ENCODE measurements around the gene OSMR.

OSMR gene

GRCh38 chr5:38871790-38872551, 26.2 kb downstream of the OSMR start:
- DNase-seq, result no peak

GRCh38 chr5:38872826-38873225, 27.0 kb downstream of the OSMR start:
- no peak for DNase-seq

- DNase-seq, result no peak
These were observed 29.2 kb downstream of the OSMR start for GRCh38 chr5:38874948-38875456.

GRCh38 chr5:38878391-38879077, 32.7 kb downstream of the OSMR start:
- DNase-seq, result no peak

- DNase-seq, result no peak
These were observed 33.3 kb downstream of the OSMR start for GRCh38 chr5:38879078-38879460.

GRCh38 chr5:38883842-38884241, 38.0 kb downstream of the OSMR start:
- no peak for DNase-seq

DNA sequence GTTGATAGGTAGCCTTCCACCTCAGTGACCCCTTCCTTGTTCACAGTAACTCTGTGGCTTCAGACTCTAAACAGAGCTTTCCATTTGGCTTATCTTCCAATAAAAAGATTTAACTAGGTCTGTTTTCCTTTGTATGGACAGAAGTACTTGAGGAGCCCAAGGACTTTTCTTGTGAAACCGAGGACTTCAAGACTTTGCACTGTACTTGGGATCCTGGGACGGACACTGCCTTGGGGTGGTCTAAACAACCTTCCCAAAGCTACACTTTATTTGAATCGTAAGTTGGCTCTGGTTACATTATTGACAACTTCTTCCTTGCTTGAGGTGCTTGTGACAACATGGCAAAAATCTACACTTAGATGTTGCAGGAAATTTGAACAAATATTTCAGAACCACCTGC, 39.4 kb downstream of the OSMR start:
- DNase-seq, result no peak

GRCh38 chr5:38888041-38888440, 42.2 kb downstream of the OSMR start:
- no peak for DNase-seq

GRCh38 chr5:38889424-38889823, 43.6 kb downstream of the OSMR start:
- DNase-seq, result no peak

GRCh38 chr5:38891563-38891962, 45.8 kb downstream of the OSMR start:
- DNase-seq, result no peak

DNA sequence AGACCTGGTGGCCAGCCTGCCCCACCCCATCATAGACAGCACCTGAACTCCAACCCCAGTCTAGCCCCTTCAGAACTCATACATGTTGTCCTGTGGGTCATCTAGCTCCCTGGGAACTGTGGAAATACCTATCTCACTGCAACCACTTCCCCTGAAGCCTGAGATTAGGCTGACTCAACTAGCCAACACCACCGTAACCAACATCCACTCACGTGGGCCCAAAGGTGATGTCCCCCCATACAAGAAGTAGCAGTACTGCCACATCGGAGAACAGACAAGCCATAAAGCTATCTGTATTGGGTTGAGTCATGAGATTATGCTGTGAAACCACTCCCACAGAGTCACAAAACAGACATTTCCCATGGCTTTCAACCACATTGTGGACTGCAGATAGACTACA, 46.6 kb downstream of the OSMR start:
- DNase-seq, result no peak

GRCh38 chr5:38896760-38897159, 50.9 kb downstream of the OSMR start:
- no peak for DNase-seq

DNA sequence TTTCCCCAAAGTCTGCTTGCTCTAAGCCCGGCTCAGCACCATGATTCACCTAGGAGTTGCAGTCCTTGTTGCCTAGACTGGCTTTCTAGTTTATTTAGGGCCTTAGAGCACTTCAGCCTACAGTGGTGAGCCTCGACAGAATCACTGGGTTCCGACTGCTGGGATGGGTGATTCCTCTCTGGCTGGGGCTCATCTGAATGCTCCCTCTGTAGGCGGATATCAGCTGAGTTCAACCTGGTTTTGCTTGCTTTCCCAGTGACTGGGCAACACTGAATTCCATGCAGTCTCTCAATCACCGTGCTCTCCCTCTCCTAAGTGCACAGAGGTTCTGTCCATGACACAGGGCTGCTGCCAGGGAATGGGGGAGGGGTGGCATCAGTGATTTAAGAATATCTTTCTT, 54.1 kb downstream of the OSMR start:
- no peak for DNase-seq

DNA sequence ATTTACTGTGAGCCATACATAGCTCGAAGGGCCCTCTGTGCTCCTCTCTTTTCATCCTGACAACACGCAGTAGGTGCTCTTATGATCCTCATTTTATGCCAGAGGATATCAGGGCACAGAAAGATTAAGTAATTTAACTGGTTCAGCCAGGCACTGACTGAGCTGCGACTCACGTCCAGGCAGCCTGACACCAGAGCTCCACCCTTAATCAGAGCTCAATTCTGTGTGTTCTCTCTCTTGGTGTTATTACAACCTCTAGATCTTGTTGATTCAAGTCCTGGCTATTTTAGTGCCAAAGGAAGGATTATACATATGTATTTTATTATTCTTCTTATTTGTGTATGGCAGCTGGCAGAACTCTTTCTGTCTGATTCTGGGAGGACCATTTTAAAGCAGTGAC, 59.7 kb downstream of the OSMR start:
- DNase-seq, result no peak

DNA sequence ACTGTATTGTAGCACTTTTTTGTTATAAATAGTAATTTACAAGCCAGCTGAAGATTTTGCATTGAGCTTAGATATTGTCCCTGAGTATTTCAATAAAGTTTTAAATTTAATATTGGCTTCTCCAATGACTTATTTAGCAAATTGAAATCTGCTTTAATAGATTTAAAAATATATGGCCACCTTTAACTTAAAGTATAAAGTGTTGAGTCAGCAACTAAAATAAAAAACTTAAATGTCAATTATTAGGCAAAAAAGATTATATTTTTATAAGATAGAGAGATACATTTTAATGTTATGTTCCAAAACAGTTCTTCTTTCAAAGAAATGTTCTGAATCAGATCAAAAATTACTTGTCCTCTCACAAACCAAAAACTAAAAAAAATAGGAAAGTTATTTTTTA, 60.7 kb downstream of the OSMR start:
- no peak for DNase-seq

- DNase-seq, result no peak
These were observed 66.1 kb downstream of the OSMR start for GRCh38 chr5:38911933-38912332.

DNA sequence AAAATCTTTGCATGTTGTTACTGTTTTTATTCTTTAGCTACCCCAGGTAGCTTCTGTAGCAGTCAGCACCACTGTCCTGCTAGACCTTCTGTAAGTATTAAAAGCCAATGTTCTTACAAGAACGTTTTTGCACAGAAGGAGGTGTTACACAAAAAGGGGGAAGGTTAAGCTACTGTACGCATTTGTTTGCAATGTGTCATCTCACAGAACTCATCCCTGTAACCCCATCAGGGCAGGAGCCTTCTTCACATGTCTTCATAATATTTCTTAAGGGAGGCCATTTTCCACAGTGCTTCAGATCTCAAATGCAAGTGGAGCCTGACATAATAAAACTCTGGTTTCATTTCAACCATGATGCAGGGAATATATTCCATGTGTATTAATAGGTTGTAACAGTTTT, 67.9 kb downstream of the OSMR start:
- DNase-seq, result no peak

DNA sequence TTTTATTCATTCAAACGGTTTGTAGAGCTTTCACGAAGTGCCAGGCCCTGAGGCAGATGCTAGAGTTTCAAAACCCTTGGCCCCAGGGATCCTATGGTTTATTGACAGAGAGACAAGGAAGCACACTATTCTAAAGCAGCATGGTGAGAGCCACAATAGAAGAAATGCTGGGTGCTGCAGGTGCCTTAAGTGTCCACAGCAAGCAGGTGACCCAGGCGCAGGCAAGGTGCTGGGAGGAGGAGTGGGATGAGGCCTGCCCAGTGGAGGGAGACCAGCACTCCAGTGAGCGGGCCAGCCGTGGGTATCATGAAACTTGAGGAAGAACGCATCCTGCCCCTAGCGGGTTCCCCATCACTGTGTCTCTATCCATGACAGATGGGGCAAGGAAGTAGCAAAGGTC, 71.0 kb downstream of the OSMR start:
- no peak for DNase-seq

DNA sequence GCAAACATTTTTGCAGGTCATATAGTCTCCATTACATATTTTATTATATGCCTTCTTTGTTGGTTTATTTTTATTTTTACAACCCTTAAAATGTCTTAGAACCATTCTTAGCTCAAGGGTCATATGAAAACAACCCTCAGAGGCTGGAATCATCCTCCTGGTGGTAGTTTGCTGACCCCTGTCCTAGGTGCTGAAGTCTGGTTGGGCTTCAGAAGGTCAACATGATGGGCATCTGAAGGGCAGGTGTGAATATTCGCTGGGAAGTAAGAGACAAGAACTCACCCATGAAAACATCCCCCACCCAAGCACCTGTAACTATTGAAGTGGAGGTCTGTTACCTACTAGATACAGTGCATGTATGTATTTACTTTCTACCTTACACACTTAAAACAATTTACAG, 75.4 kb downstream of the OSMR start:
- DNase-seq, result no peak

DNA sequence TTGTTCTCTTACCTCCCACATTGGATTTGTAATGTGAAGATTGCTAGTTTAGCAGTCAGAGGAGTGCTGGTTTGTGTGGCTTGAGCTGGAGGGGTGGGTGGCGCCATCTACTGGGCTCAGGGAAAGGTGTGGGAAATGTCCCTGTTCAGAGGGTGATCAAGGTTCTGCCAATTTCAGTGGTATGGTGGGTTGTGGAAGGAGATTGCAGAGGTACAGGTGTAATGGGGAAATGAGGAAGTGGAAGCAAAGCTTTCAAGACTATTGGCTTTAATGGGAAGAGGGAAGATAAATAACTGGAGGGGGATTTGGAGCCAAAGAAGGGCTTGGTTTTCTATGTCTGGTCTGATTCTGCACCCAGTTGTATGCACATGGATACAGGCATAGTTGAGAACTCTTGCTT, 76.4 kb downstream of the OSMR start:
- DNase-seq, result peak; percentile 32

- DNase-seq, result no peak
These were observed 78.0 kb downstream of the OSMR start for GRCh38 chr5:38923661-38924451.

GRCh38 chr5:38925154-38925925, 79.5 kb downstream of the OSMR start:
- no peak for DNase-seq

- no peak for DNase-seq
These were observed 80.3 kb downstream of the OSMR start for GRCh38 chr5:38926121-38926520.

Measured in central memory CD4-positive, alpha-beta T cell (primary cell).